PC-3 (cell line): Measurements from ENCODE around the gene HK1.

Source experiments
- CTCF ChIP-seq: fragments of 300-600 bp; sonication (generic); conservative IDR thresholded peaks from 2 replicates; pipeline ENCODE4 v1.5.1; 2017; ENCODE audit warnings: antibody characterized with exemption, low read depth, mild to moderate bottlenecking, low read length
- EZH2 ChIP-seq: fragments of 300-600 bp; sonication (generic); IDR thresholded peaks from one replicate; pipeline ENCODE4 v1.6.1; 2017; ENCODE audit warnings: antibody characterized with exemption, mild to moderate bottlenecking, low read length; ENCODE audit not compliant: unreplicated experiment
- EZH2phosphoT487 ChIP-seq: fragments of 300-600 bp; sonication (generic); IDR thresholded peaks from 2 replicates; pipeline ENCODE4 v1.6.1; 2018; ENCODE audit warnings: mild to moderate bottlenecking, antibody characterized with exemption, low read length, borderline replicate concordance

- TF ChIP-seq CTCF (peak; percentile 100), EZH2 (no peak), EZH2phosphoT487 (no peak)
These were observed 114.2 kb downstream of the HK1 start for GRCh38 chr10:69392481-69393000.
